ENCODE measurements around the gene TRIM29.

The TRIM29 gene

GRCh38 chr11:120108785-120109168, 29.1 kb downstream of the TRIM29 start:
- no peak for DNase-seq (ENCODE audit: low read depth)
- no peak for TF ChIP-seq CTCF (conservative IDR thresholded peaks at IDR 0.05; ENCODE audit: low read depth, low read length)

GRCh38 chr11:120108154-120108784, 29.6 kb downstream of the TRIM29 start:
- no peak for DNase-seq (ENCODE audit: low read depth)
- H3K4me3 ChIP-seq (ENCODE audit: low read length), result no peak overlapping the region
- TF ChIP-seq CTCF (conservative IDR thresholded peaks at IDR 0.05; ENCODE audit: low read depth, low read length), result peak; percentile 100

More at GRCh38 chr11:120108785-120109168, 29.1 kb downstream of the TRIM29 start:
- H3K4me3 ChIP-seq (ENCODE audit: low read length), result no peak overlapping the region

GRCh38 chr11:120107692-120108091, 30.2 kb downstream of the TRIM29 start:
- H3K4me3 ChIP-seq (ENCODE audit: low read length), result no peak overlapping the region
- DNase-seq (ENCODE audit: low read depth), result no peak
- TF ChIP-seq CTCF (conservative IDR thresholded peaks at IDR 0.05; ENCODE audit: low read depth, low read length), result no peak

- no peak for TF ChIP-seq CTCF (conservative IDR thresholded peaks at IDR 0.05; ENCODE audit: low read depth, low read length)
- no peak overlapping the region for H3K4me3 ChIP-seq (ENCODE audit: low read length)
- DNase-seq (ENCODE audit: low read depth), result no peak
Measured at GRCh38 chr11:120106354-120107150, 31.4 kb downstream of the TRIM29 start.

- no peak overlapping the region for H3K4me3 ChIP-seq (ENCODE audit: low read length)
- TF ChIP-seq CTCF (conservative IDR thresholded peaks at IDR 0.05; ENCODE audit: low read depth, low read length), result no peak
- DNase-seq (ENCODE audit: low read depth), result no peak
Measured at GRCh38 chr11:120105576-120105975, 32.3 kb downstream of the TRIM29 start.

GRCh38 chr11:120104041-120104565, 33.8 kb downstream of the TRIM29 start:
- DNase-seq (ENCODE audit: low read depth), result no peak
- no peak overlapping the region for H3K4me3 ChIP-seq (ENCODE audit: low read length)
- TF ChIP-seq CTCF (conservative IDR thresholded peaks at IDR 0.05; ENCODE audit: low read depth, low read length), result no peak

GRCh38 chr11:120102864-120103122, 35.1 kb downstream of the TRIM29 start:
- DNase-seq (ENCODE audit: low read depth), result no peak
- H3K4me3 ChIP-seq (ENCODE audit: low read length), result no peak overlapping the region
- no peak for TF ChIP-seq CTCF (conservative IDR thresholded peaks at IDR 0.05; ENCODE audit: low read depth, low read length)

Data from retinal pigment epithelial cell (primary cell).